Measurements from ENCODE around the gene CNTN4. TPM values are rescaled to one million over a fixed set of nuclear protein-coding genes. Genes with fewer than 3 reads are reported as not detected.

The CNTN4 gene
- total and polyA plus RNA-seq, 2 of the 8 experiments (the other 6 are each of a cell fraction or from before 2014, with no cell fraction given): 0.41 to 2.2 TPM

DNA sequence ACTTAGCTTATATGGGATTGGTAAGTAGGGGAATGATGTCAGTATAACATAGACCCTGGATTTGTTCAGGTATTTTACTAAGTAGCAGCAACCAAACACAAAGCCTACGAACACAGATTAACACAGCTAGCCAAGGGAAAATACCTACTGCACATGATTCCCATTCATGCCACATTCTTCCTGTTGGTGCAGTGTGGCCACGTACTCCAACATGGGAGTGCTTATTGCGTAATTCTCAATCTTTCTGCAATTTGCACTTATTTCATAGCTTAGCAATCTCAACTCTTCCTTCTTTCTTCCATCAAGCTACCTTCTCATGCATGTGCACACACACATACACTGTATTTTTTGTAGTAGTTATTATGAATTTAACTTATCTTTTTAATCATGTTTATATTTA is 824.7 kb downstream of the CNTN4 start:
- FAIRE-seq (no peak), DNase-seq (ENCODE audit: low read depth in 1 of 2, low spot score in 2 of 2) (no peak)
- no peaks in the 10 kb centered on the region for H3K9me3 ChIP-seq (ENCODE audit: insufficient read depth in 2 of 2, low read depth in 1 of 2, low read length in 1 of 2)
- CTCF ChIA-PET (ENCODE audit: partially characterized antibody): interaction anchor here (0.6 to 3.8 kb wide), 3 partner anchors 9 to 1173 kb away, joined by 3 to 15 read pairs (median 9); no protein-coding TSS in a partner anchor
- H4K5ac ChIP-seq (ENCODE audit: insufficient read length, low read depth, low read length): no peak overlapping the region
- H3K79me1 ChIP-seq (ENCODE audit: low read depth, low read length): no peaks in the 10 kb centered on the region
- H2BK15ac ChIP-seq (ENCODE audit: low read length): no peak overlapping the region
- no peak overlapping the region for H2BK120ac ChIP-seq (replicated peaks; ENCODE audit: low read depth, low read length)
- no peak overlapping the region for H3K9ac ChIP-seq (replicated peaks in 1 of 4; ENCODE audit: extremely low read depth in 1 of 4, low read depth in 3 of 4, low read length in 3 of 4)
- H3K18ac ChIP-seq (ENCODE audit: extremely low read depth, low read length): no peak overlapping the region
- H3K4me3 ChIP-seq (ENCODE audit: extremely low read depth in 1 of 4, insufficient read depth in 2 of 4, low read depth in 3 of 4, low read length in 4 of 4): no peak overlapping the region
- H2AFZ ChIP-seq (ENCODE audit: low read length): no peak overlapping the region
- POLR2A ChIA-PET (ENCODE audit: partially characterized antibody): no interaction called here
- no peak overlapping the region for H3K23ac ChIP-seq (ENCODE audit: insufficient read length)
- no peak overlapping the region for H3K14ac ChIP-seq (ENCODE audit: insufficient read length)
- TF ChIP-seq RFX5 (IDR thresholded peaks at IDR 0.05; ENCODE audit: borderline replicate concordance, low read depth, low read length) (no peak), CEBPB (IDR thresholded peaks at IDR 0.05; ENCODE audit: low read depth, low read length) (peak; percentile 95)
- no peaks in the 10 kb centered on the region for H3K27me3 ChIP-seq (replicated peaks in 1 of 4; ENCODE audit: control insufficient read depth in 3 of 4, extremely low read depth in 1 of 4, insufficient read depth in 3 of 4, low read length in 3 of 4)
- H4K20me1 ChIP-seq (replicated peaks in 1 of 2; ENCODE audit: control insufficient read depth in 1 of 2, insufficient read depth in 2 of 2, low read length in 2 of 2): no peaks in the 10 kb centered on the region
- H3K27ac ChIP-seq (ENCODE audit: low read depth, low read length): no peak overlapping the region
- 92% methylated on average over 3 of the region's 3 CpGs; no CpG with 5 or more reads in 1 of the 2 experiments for WGBS, 2 experiments (ENCODE audit: extremely low coverage in 1 of 2, insufficient coverage in 1 of 2, insufficient read length in 1 of 2, insufficient replicate concordance in 2 of 2, low coverage in 1 of 2, low lambda C conversion rate in 2 of 2, missing lambda C conversion rate in 1 of 2)
- H3K79me2 ChIP-seq (ENCODE audit: control insufficient read depth in 1 of 2, insufficient read depth in 2 of 2, low read length in 2 of 2): no peaks in the 10 kb centered on the region
- H3K4ac ChIP-seq (replicated peaks; ENCODE audit: insufficient read length, low read depth, low read length): no peak overlapping the region
- H4K8ac ChIP-seq (ENCODE audit: extremely low read depth, insufficient read depth, low read length): no peak overlapping the region
- no peak overlapping the region for H4K91ac ChIP-seq (replicated peaks; ENCODE audit: insufficient read length, low read length)
- H3K56ac ChIP-seq (replicated peaks; ENCODE audit: insufficient read length, low read depth, low read length): no peak overlapping the region
- H3K4me1 ChIP-seq (replicated peaks in 1 of 4; ENCODE audit: control insufficient read depth in 3 of 4, insufficient read depth in 4 of 4, low read length in 3 of 4): no peaks in the 10 kb centered on the region
- no peak overlapping the region for H3K4me2 ChIP-seq (ENCODE audit: insufficient read depth in 1 of 2, low read depth in 2 of 2, low read length in 2 of 2)
- no peak overlapping the region for H2BK20ac ChIP-seq (ENCODE audit: low read length)
- H3K36me3 ChIP-seq (ENCODE audit: control insufficient read depth in 2 of 4, insufficient read depth in 4 of 4, low read length in 3 of 4): no peaks in the 10 kb centered on the region
- H3K23me2 ChIP-seq (ENCODE audit: low read depth, low read length): no peaks in the 10 kb centered on the region
- no peak overlapping the region for H2AK5ac ChIP-seq (ENCODE audit: low read depth, low read length)
- no peak overlapping the region for H2BK5ac ChIP-seq (ENCODE audit: low read depth, low read length)
- H2BK12ac ChIP-seq (ENCODE audit: low read depth, low read length): 0 out of 2 replicates have a peak overlapping the region, but pooled peaks have one; percentile 44
